ENCODE measurements around the gene MISP3. TPM values are rescaled to one million over a fixed set of nuclear protein-coding genes. Genes with fewer than 3 reads are reported as not detected.
A peak's percentile ranks its signal among the peaks of the same experiment; 100 is the strongest.

Gene MISP3
- total RNA-seq, 2 donors from 2014 or later: 12.4 to 17.2 TPM

- Histone ChIP-seq H3K27ac (peak overlapping the region; percentile 84 to 92), H3K27me3 (replicated peaks; ENCODE audit: insufficient read depth) (no peaks in the 10 kb centered on the region), H3K36me3 (no peaks in the 10 kb centered on the region), H3K9me3 (no peaks in the 10 kb centered on the region), H3K4me1 (replicated peaks) (no peaks in the 10 kb centered on the region), H3K4me3 (peak overlapping the region; percentile 82 to 89)
- under 1% methylated on average over 86 of the region's 142 CpGs for WGBS
- intact Hi-C loops (cut with DNase I): loop anchor here (2.0 to 10.0 kb wide), 2 partner anchors 27 to 315 kb away; partner anchors contain the start of genes C19orf53 and PRKACA
- DNase-seq (ENCODE audit: low spot score): no peak
- peak in 1 of 4 experiments; percentile 18 for TF ChIP-seq CTCF (IDR thresholded peaks at IDR 0.05)
- no peak for TF ChIP-seq POLR2A (IDR thresholded peaks at IDR 0.05)
- no peak for TF ChIP-seq POLR2AphosphoS5 (IDR thresholded peaks at IDR 0.05)
Observed at GRCh38 chr19:14089662-14090508, 17.3 kb downstream of the MISP3 start.

- Histone ChIP-seq H3K9me3 (no peaks in the 10 kb centered on the region), H3K27ac (peak within 1 kb of the TSS; percentile 84 to 92), H3K36me3 (no peaks in the 10 kb centered on the region), H3K27me3 (replicated peaks; ENCODE audit: insufficient read depth) (no peaks in the 10 kb centered on the region), H3K4me1 (replicated peaks) (no peaks in the 10 kb centered on the region), H3K4me3 (peak within 1 kb of the TSS; percentile 82 to 89)
- intact Hi-C loops (cut with DNase I): loop anchor here (2.0 kb wide), 1 partner anchor 26 kb away; the partner anchor contains the start of gene PRKACA
- WGBS: under 1% methylated on average over 34 of the region's 65 CpGs
- TF ChIP-seq CTCF (IDR thresholded peaks at IDR 0.05) (no peak), POLR2AphosphoS5 (IDR thresholded peaks at IDR 0.05) (no peak), POLR2A (IDR thresholded peaks at IDR 0.05) (no peak)
- peak; percentile 90 for DNase-seq (ENCODE audit: low spot score)
Observed at GRCh38 chr19:14090509-14091080, 18.0 kb downstream of the MISP3 start, which contains the start of gene SAMD1. Gene SAMD1, minus strand, starts transcription at chr19:14090751.

- Histone ChIP-seq H3K36me3 (no peaks in the 10 kb centered on the region), H3K27me3 (replicated peaks; ENCODE audit: insufficient read depth) (no peaks in the 10 kb centered on the region), H3K27ac (peak overlapping the region; percentile 84 to 92), H3K4me3 (peak overlapping the region; percentile 82 to 89), H3K4me1 (replicated peaks) (no peaks in the 10 kb centered on the region), H3K9me3 (no peaks in the 10 kb centered on the region)
- WGBS: 1% methylated on average over 38 of the region's 72 CpGs
- peak in 1 of 4 experiments; percentile 24 for TF ChIP-seq CTCF (IDR thresholded peaks at IDR 0.05)
- peak; percentile 87 for TF ChIP-seq POLR2A (IDR thresholded peaks at IDR 0.05)
- TF ChIP-seq POLR2AphosphoS5 (IDR thresholded peaks at IDR 0.05): no peak
- intact Hi-C loops (cut with DNase I): loop anchor here (2.0 kb wide), 1 partner anchor 26 kb away; the partner anchor contains the start of gene PRKACA
- DNase-seq (ENCODE audit: low spot score): no peak
Observed at GRCh38 chr19:14091081-14091812, 18.7 kb downstream of the MISP3 start.

GRCh38 chr19:14091813-14092462, 19.4 kb downstream of the MISP3 start:
- no peak for TF ChIP-seq POLR2AphosphoS5 (IDR thresholded peaks at IDR 0.05)
- intact Hi-C loops (cut with DNase I): loop anchor here (2.0 kb wide), 1 partner anchor 25 kb away; the partner anchor contains the start of gene PRKACA
- Histone ChIP-seq H3K27ac (peak overlapping the region; percentile 84 to 92), H3K9me3 (no peaks in the 10 kb centered on the region), H3K4me1 (replicated peaks) (no peaks in the 10 kb centered on the region), H3K4me3 (peak overlapping the region; percentile 82 to 89), H3K27me3 (replicated peaks; ENCODE audit: insufficient read depth) (no peaks in the 10 kb centered on the region), H3K36me3 (peaks cover 0 to 4% of the 10 kb centered on the region in 2 donors)
- DNase-seq (ENCODE audit: low spot score): no peak
- 20% methylated on average over 15 of the region's 15 CpGs for WGBS
